HUES6 (cell line): ENCODE results near the gene TET3.

ENCODE experiments used
- H3K27ac ChIP-seq: 2 replicates; pipeline ENCODE4 v1.7.0; 2013; ENCODE audit warnings: low read depth, mild to moderate bottlenecking, low read length, inconsistent platforms
- H3K27me3 ChIP-seq: 2 replicates; pipeline ENCODE4 v1.6.1; 2013; ENCODE audit warnings: low read length; ENCODE audit not compliant: control insufficient read depth, insufficient read depth
- H3K36me3 ChIP-seq: 2 replicates; pipeline ENCODE4 v1.6.1; 2013; ENCODE audit warnings: low read length; ENCODE audit not compliant: control insufficient read depth, insufficient read depth
- H3K4me1 ChIP-seq: 2 replicates; pipeline ENCODE4 v1.6.1; 2013; ENCODE audit warnings: low read length; ENCODE audit not compliant: control insufficient read depth, insufficient read depth
- H3K4me3 ChIP-seq: 2 replicates; pipeline ENCODE4 v1.5.1; 2013; ENCODE audit warnings: low read depth, low read length
- H3K9ac ChIP-seq: one replicate; pipeline ENCODE4 v1.6.1; 2013; ENCODE audit warnings: mild to moderate bottlenecking, low read length
- H3K9me3 ChIP-seq: 2 replicates; pipeline ENCODE4 v1.6.1; 2013; ENCODE audit warnings: low read depth, low read length; ENCODE audit not compliant: control insufficient read depth, insufficient read depth

TET3 gene

GRCh38 chr2:74000666-74001065 is 16.0 kb downstream of the TET3 start:
- no peak overlapping the region for H3K9ac ChIP-seq
- peaks cover 18% of the 10 kb centered on the region for H3K27me3 ChIP-seq
- peaks cover 42% of the 10 kb centered on the region for H3K4me1 ChIP-seq
- no peak overlapping the region for H3K4me3 ChIP-seq
- no peak overlapping the region for H3K27ac ChIP-seq
- H3K36me3 ChIP-seq: no peaks in the 10 kb centered on the region
- no peaks in the 10 kb centered on the region for H3K9me3 ChIP-seq

GRCh38 chr2:74001121-74001520 is 16.4 kb downstream of the TET3 start:
- Histone ChIP-seq H3K9me3 (no peaks in the 10 kb centered on the region), H3K36me3 (no peaks in the 10 kb centered on the region), H3K27me3 (peaks cover 18% of the 10 kb centered on the region), H3K9ac (no peak overlapping the region), H3K27ac (no peak overlapping the region), H3K4me3 (no peak overlapping the region), H3K4me1 (peaks cover 44% of the 10 kb centered on the region)

- H3K9me3 ChIP-seq: no peaks in the 10 kb centered on the region
- no peaks in the 10 kb centered on the region for H3K36me3 ChIP-seq
- no peak overlapping the region for H3K27ac ChIP-seq
- peaks cover 18% of the 10 kb centered on the region for H3K27me3 ChIP-seq
- H3K4me3 ChIP-seq: peak overlapping the region; percentile 76
- H3K4me1 ChIP-seq: peaks cover 52% of the 10 kb centered on the region
- H3K9ac ChIP-seq: no peak overlapping the region
Measured at GRCh38 chr2:74001781-74002504, 17.2 kb downstream of the TET3 start.

GRCh38 chr2:74002505-74003421 is 18.1 kb downstream of the TET3 start:
- H3K9me3 ChIP-seq: no peaks in the 10 kb centered on the region

GRCh38 chr2:74003494-74004211 is 18.9 kb downstream of the TET3 start:
- H3K4me3 ChIP-seq: peak overlapping the region; percentile 76
- H3K36me3 ChIP-seq: no peaks in the 10 kb centered on the region
- H3K27ac ChIP-seq: no peak overlapping the region

More at GRCh38 chr2:74002505-74003421, 18.1 kb downstream of the TET3 start:
- Histone ChIP-seq H3K4me3 (peak overlapping the region; percentile 76), H3K27ac (no peak overlapping the region), H3K9ac (peak overlapping the region; percentile 62), H3K27me3 (peaks cover 18% of the 10 kb centered on the region), H3K4me1 (peaks cover 60% of the 10 kb centered on the region), H3K36me3 (no peaks in the 10 kb centered on the region)

GRCh38 chr2:74004212-74005182 is 19.8 kb downstream of the TET3 start:
- peak overlapping the region; percentile 76 for H3K4me3 ChIP-seq
- H3K36me3 ChIP-seq: 0 out of 2 replicates have a peak, but pooled peaks cover 3% of the 10 kb centered on the region
- H3K27ac ChIP-seq: no peak overlapping the region
- H3K27me3 ChIP-seq: peaks cover 18% of the 10 kb centered on the region
- H3K9ac ChIP-seq: no peak overlapping the region
- no peaks in the 10 kb centered on the region for H3K9me3 ChIP-seq
- H3K4me1 ChIP-seq: peaks cover 75% of the 10 kb centered on the region

More at GRCh38 chr2:74003494-74004211, 18.9 kb downstream of the TET3 start:
- H3K27me3 ChIP-seq: peaks cover 18% of the 10 kb centered on the region
- no peak overlapping the region for H3K9ac ChIP-seq
- H3K4me1 ChIP-seq: peaks cover 69% of the 10 kb centered on the region
- H3K9me3 ChIP-seq: no peaks in the 10 kb centered on the region

GRCh38 chr2:74005786-74006185 is 21.1 kb downstream of the TET3 start:
- no peak overlapping the region for H3K9ac ChIP-seq
- H3K9me3 ChIP-seq: no peaks in the 10 kb centered on the region
- no peak overlapping the region for H3K27ac ChIP-seq
- no peak overlapping the region for H3K4me3 ChIP-seq
- H3K4me1 ChIP-seq: peaks cover 71% of the 10 kb centered on the region
- peaks cover 12% of the 10 kb centered on the region for H3K27me3 ChIP-seq
- H3K36me3 ChIP-seq: 0 out of 2 replicates have a peak, but pooled peaks cover 3% of the 10 kb centered on the region

- H3K9me3 ChIP-seq: no peaks in the 10 kb centered on the region
- peaks cover 5% of the 10 kb centered on the region; the same call in 1 of the 2 replicates for H3K27me3 ChIP-seq
- peaks cover 68% of the 10 kb centered on the region for H3K4me1 ChIP-seq
- H3K27ac ChIP-seq: no peak overlapping the region
- no peak overlapping the region for H3K9ac ChIP-seq
- 0 out of 2 replicates have a peak, but pooled peaks cover 3% of the 10 kb centered on the region for H3K36me3 ChIP-seq
- no peak overlapping the region for H3K4me3 ChIP-seq
Measured at GRCh38 chr2:74006459-74006858, 21.7 kb downstream of the TET3 start.

GRCh38 chr2:74007121-74007520 is 22.4 kb downstream of the TET3 start:
- Histone ChIP-seq H3K27ac (no peak overlapping the region), H3K36me3 (0 out of 2 replicates have a peak, but pooled peaks cover 3% of the 10 kb centered on the region)

GRCh38 chr2:74007711-74008110 is 23.0 kb downstream of the TET3 start:
- Histone ChIP-seq H3K27ac (no peak overlapping the region), H3K4me3 (no peak overlapping the region), H3K4me1 (peaks cover 62% of the 10 kb centered on the region), H3K9ac (no peak overlapping the region), H3K9me3 (no peaks in the 10 kb centered on the region), H3K36me3 (0 out of 2 replicates have a peak, but pooled peaks cover 3% of the 10 kb centered on the region), H3K27me3 (no peaks in the 10 kb centered on the region)

More at GRCh38 chr2:74007121-74007520, 22.4 kb downstream of the TET3 start:
- H3K9ac ChIP-seq: no peak overlapping the region
- peaks cover 63% of the 10 kb centered on the region for H3K4me1 ChIP-seq
- no peaks in the 10 kb centered on the region for H3K27me3 ChIP-seq
- no peak overlapping the region for H3K4me3 ChIP-seq
- no peaks in the 10 kb centered on the region for H3K9me3 ChIP-seq
